HCT116 (cell line): ENCODE measurements around the gene GNAT2. TPM values are rescaled to one million over a fixed set of nuclear protein-coding genes. Genes with fewer than 3 reads are reported as not detected.

ENCODE experiments used
- ATAC-seq: fragments of 200-7000 bp; cut with Tn5 transposase; 2 replicates; pipeline ENCODE4 v1.9.1; 2020; ENCODE audit warnings: mild to moderate bottlenecking, moderate library complexity
- BruUV-seq: library from RNA; stranded (reverse); fragments of 400-500 nt; replicated peaks from 2 replicates; lab custom pipeline; 2021; lab: Mats Ljungman, UMichigan
- CTCF ChIA-PET: fragments of 300-600 bp; sonication (Branson Sonifier 250); formaldehyde crosslinking; loops from one replicate; lab custom pipeline; 2021; ENCODE audit warnings: antibody characterized with exemption; lab: Charles Lee
- POLR2A ChIA-PET: fragments of 300-600, 350-600 bp; sonication (Branson Sonifier 250); formaldehyde crosslinking; loops from one replicate; lab custom pipeline; 2021; ENCODE audit warnings: antibody characterized with exemption; lab: Charles Lee
- RAD21 ChIA-PET, 2 experiments: fragments of 300-600 bp; sonication (Branson Sonifier 250); formaldehyde crosslinking; loops; one replicate each; lab custom pipeline; 2023; ENCODE audit warnings: low total read pairs in 2 of 2; ENCODE audit not compliant: uncharacterized antibody in 2 of 2, unreplicated experiment in 2 of 2, low non-redundant PET in 1 of 2; lab: Charles Lee
- DNase-seq: peaks from one replicate; pipeline ENCODE4 v3.0.0-alpha.2; 2010; ENCODE audit warnings: low read depth, low spot score
- H2AFZ ChIP-seq: fragments of 200-600 bp; shearing (Covaris generic), sonication (generic); 2 replicates; pipeline ENCODE4 v1.6.1; 2017; ENCODE audit warnings: low read depth, mixed run types, mixed read lengths, antibody characterized with exemption, low read length; ENCODE audit not compliant: poor library complexity, severe bottlenecking
- H3K27ac ChIP-seq: 2 replicates; pipeline ENCODE4 v1.5.1; 2012; ENCODE audit warnings: low read depth, low read length
- H3K27me3 ChIP-seq: fragments of 200-600 bp; sonication (generic); 2 replicates; pipeline ENCODE4 v1.6.1; 2016; ENCODE audit warnings: mixed run types, low read length, mixed read lengths; ENCODE audit not compliant: insufficient read depth
- H3K36me3 ChIP-seq, 2 experiments: fragments of 200-500 bp in 1 of 2; fragments of 200-600 bp in 1 of 2; sonication (Bioruptor generic) in 1 of 2; sonication (generic) in 1 of 2; 2 replicates each; pipeline versions ENCODE4 v1.5.1 to v1.6.1; 2014 to 2016; ENCODE audit warnings: low read length in 2 of 2, inconsistent platforms in 1 of 2, mixed read lengths in 1 of 2, mixed run types in 1 of 2; ENCODE audit not compliant: insufficient read depth in 2 of 2, control insufficient read depth in 1 of 2
- H3K4me1 ChIP-seq, 2 experiments: fragments of 200-600 bp in 1 of 2; sonication (generic) in 1 of 2; 2 replicates each; pipeline versions ENCODE4 v1.5.1 to v1.6.1; 2012 to 2017; ENCODE audit warnings: low read length in 2 of 2, inconsistent platforms in 1 of 2, mild to moderate bottlenecking in 1 of 2, mixed read lengths in 1 of 2, mixed run types in 1 of 2, moderate library complexity in 1 of 2; ENCODE audit not compliant: insufficient read depth in 2 of 2, control insufficient read depth in 1 of 2
- H3K4me2 ChIP-seq: fragments of 200-600 bp; sonication (generic); 2 replicates; pipeline ENCODE4 v1.6.1; 2017; ENCODE audit warnings: mixed run types, low read length, mixed read lengths
- H3K4me3 ChIP-seq, 2 experiments: fragments of 200-600 bp in 1 of 2; sonication (generic) in 1 of 2; replicated peaks in 1 of 2; 2 replicates each; pipeline ENCODE4 v1.5.1; 2011 to 2016; ENCODE audit warnings: low read length in 2 of 2, control low read depth in 1 of 2, low read depth in 1 of 2, mild to moderate bottlenecking in 1 of 2, mixed read lengths in 1 of 2, mixed run types in 1 of 2
- H3K79me2 ChIP-seq: fragments of 200-600 bp; sonication (generic); 2 replicates; pipeline ENCODE4 v1.6.1; 2017; ENCODE audit warnings: mild to moderate bottlenecking, mixed run types, low read length, moderate library complexity, mixed read lengths; ENCODE audit not compliant: insufficient read depth
- H3K9ac ChIP-seq: fragments of 200-600 bp; sonication (generic); 2 replicates; pipeline ENCODE4 v1.6.1; 2016; ENCODE audit warnings: low read length, mixed read lengths
- H3K9me2 ChIP-seq: fragments of 200-600 bp; sonication (generic), shearing (Covaris generic); 2 replicates; pipeline ENCODE4 v1.6.1; 2017; ENCODE audit warnings: mixed run types, mild to moderate bottlenecking, moderate library complexity; ENCODE audit not compliant: insufficient read depth
- H3K9me3 ChIP-seq, 2 experiments: fragments of 200-500 bp in 1 of 2; fragments of 200-600 bp in 1 of 2; sonication (Bioruptor generic) in 1 of 2; sonication (generic) in 1 of 2; 2 replicates each; pipeline ENCODE4 v1.6.1; 2014 to 2017; ENCODE audit warnings: low read length in 2 of 2, mixed read lengths in 2 of 2, inconsistent platforms in 1 of 2, low read depth in 1 of 2, mild to moderate bottlenecking in 1 of 2, mixed run types in 1 of 2, moderate library complexity in 1 of 2; ENCODE audit not compliant: control insufficient read depth in 1 of 2, insufficient read depth in 1 of 2
- H4K20me1 ChIP-seq: fragments of 200-600 bp; sonication (generic), shearing (Covaris generic); 2 replicates; pipeline ENCODE4 v1.6.1; 2017; ENCODE audit warnings: mixed run types, mild to moderate bottlenecking, moderate library complexity; ENCODE audit not compliant: insufficient read depth
- ATF3 ChIP-seq: IDR thresholded peaks from 2 replicates; pipeline ENCODE4 v1.6.1; 2012
- CBX3 ChIP-seq: IDR thresholded peaks from 2 replicates; pipeline ENCODE4 v1.6.1; 2012; ENCODE audit warnings: low read depth
- CTCF ChIP-seq, 3 experiments: fragments of 200-600 bp in 1 of 3; sonication (generic) in 1 of 3; IDR thresholded peaks in 2 of 3; conservative IDR thresholded peaks in 1 of 3; 2 replicates each; pipeline ENCODE4 v1.5.1; 2012 to 2017; ENCODE audit warnings: low read depth in 2 of 3, low read length in 2 of 3, antibody characterized with exemption in 1 of 3, borderline replicate concordance in 1 of 3, control low read depth in 1 of 3, mild to moderate bottlenecking in 1 of 3, mixed read lengths in 1 of 3, mixed run types in 1 of 3, moderate library complexity in 1 of 3; ENCODE audit not compliant: insufficient read depth in 1 of 3
- EGR1 ChIP-seq: IDR thresholded peaks from 2 replicates; pipeline ENCODE4 v1.6.1; 2012; ENCODE audit warnings: low read depth
- EZH2 ChIP-seq: fragments of 200-600 bp; sonication (generic); IDR thresholded peaks from 2 replicates; pipeline ENCODE4 v1.6.1; 2017; ENCODE audit warnings: antibody characterized with exemption, mixed run types
- EZH2phosphoT487 ChIP-seq: fragments of 200-600 bp; IDR thresholded peaks from 2 replicates; pipeline ENCODE4 v1.6.1; 2018; ENCODE audit warnings: antibody characterized with exemption, borderline replicate concordance
- FOSL1 ChIP-seq: IDR thresholded peaks from 2 replicates; pipeline ENCODE4 v1.6.1; 2012; ENCODE audit warnings: low read depth
- JUND ChIP-seq: IDR thresholded peaks from 2 replicates; pipeline ENCODE4 v1.6.1; 2012
- POLR2A ChIP-seq: IDR thresholded peaks from 2 replicates; pipeline ENCODE4 v1.7.0; 2011; ENCODE audit warnings: borderline replicate concordance; ENCODE audit not compliant: insufficient read depth, insufficient read length; ENCODE audit errors: extremely low read depth
- RAD21 ChIP-seq: IDR thresholded peaks from 2 replicates; pipeline ENCODE4 v1.6.1; 2012; ENCODE audit warnings: low read depth, mild to moderate bottlenecking
- SIN3A ChIP-seq: IDR thresholded peaks from 2 replicates; pipeline ENCODE4 v1.6.1; 2012; ENCODE audit warnings: low read depth
- SP1 ChIP-seq: IDR thresholded peaks from 2 replicates; pipeline ENCODE4 v1.6.1; 2012; ENCODE audit warnings: low read depth
- SRF ChIP-seq: IDR thresholded peaks from 2 replicates; pipeline ENCODE4 v1.6.1; 2012; ENCODE audit warnings: low read depth
- TCF7L2 ChIP-seq: IDR thresholded peaks from 2 replicates; pipeline ENCODE4 v1.7.0; 2011; ENCODE audit warnings: borderline replicate concordance, inconsistent platforms; ENCODE audit not compliant: insufficient read depth, insufficient read length; ENCODE audit errors: extremely low read depth
- YY1 ChIP-seq: IDR thresholded peaks from 2 replicates; pipeline ENCODE4 v1.6.1; 2011; ENCODE audit warnings: low read length, low read depth, moderate library complexity, mild to moderate bottlenecking; ENCODE audit not compliant: insufficient replicate concordance; ENCODE audit errors: extremely low read depth
- ZBTB33 ChIP-seq: IDR thresholded peaks from 2 replicates; pipeline ENCODE4 v1.6.1; 2011; ENCODE audit warnings: mild to moderate bottlenecking, low read length, moderate library complexity; ENCODE audit not compliant: insufficient replicate concordance; ENCODE audit errors: extremely low read depth
- ZFX ChIP-seq: fragments of 450-650 bp; IDR thresholded peaks from 2 replicates; pipeline ENCODE4 v1.6.1; 2017
- intact Hi-C: fragments of 100-400 bp; cut with micrococcal nuclease; formaldehyde crosslinking; loops from 2 replicates; pipeline ENCODE4 v1.10.0; 2022
- total RNA-seq: library from RNA; stranded (reverse); gene quantifications from one replicate; pipeline ENCODE4 v1.2.1, GENCODE V29; 2021; ENCODE audit not compliant: unreplicated experiment
- TF ChIP-seq, protein P1 (sequence below): IDR thresholded peaks from 2 replicates; pipeline ENCODE4 v1.6.1; 2012

The GNAT2 gene
- total RNA-seq, 1 experiment from 2014 or later = 0.76 TPM

DNA sequence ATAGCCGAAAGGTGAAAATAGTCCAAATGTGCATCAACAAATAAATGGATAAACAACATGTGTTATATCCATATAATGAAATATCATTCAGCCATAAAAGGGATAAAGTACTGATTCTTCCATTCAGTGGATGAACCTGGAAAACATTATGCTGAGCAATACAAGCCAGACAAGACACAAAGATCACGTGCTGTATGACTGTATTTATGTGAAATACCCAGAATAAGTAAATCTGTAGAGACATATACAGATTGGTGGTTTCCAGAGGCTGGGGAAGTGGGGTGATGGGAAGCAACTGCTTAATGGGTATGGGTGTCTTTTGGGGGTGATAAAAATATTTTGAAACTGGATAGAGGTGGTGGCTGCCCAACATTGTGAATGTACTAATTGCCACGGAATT is 23.2 kb upstream of the GNAT2 start (continued):
- TF ChIP-seq SIN3A (no peak), TCF7L2 (no peak), EGR1 (no peak), JUND (no peak)
- TF ChIP-seq, protein P1, sequence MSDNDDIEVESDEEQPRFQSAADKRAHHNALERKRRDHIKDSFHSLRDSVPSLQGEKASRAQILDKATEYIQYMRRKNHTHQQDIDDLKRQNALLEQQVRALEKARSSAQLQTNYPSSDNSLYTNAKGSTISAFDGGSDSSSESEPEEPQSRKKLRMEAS = no peak

DNA sequence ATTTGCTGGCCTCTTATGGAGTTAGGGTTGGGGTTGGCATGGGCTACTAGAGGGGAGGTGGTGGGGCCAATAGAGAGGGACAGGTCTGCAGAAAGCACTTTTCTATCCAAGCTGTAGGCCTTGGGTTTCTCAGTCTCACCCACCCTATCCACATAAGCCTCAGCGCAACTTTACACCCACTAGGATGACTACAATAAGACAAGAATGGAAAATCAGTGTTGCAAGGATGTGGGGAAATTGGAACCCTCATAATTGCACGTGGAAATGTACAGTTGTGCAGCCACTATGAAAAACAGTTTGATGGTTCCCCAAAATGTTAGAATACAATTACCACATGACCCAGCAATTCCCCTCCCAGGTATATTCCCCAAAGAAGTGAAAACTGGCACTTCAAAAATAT is 22.4 kb upstream of the GNAT2 start:
- H3K9ac ChIP-seq = no peak overlapping the region
- ChIA-PET CTCF (interaction anchor here (3.3 to 4.0 kb wide), 4 partner anchors 7 to 342 kb away, joined by 50 to 73 read pairs (median 58); partner anchors contain the start of gene AHCYL1), POLR2A (no interaction called here), RAD21 (interaction anchor here in 1 of 2 experiments (2.4 kb wide), 1 partner anchor 96 kb away, joined by 8 read pairs; no protein-coding TSS in a partner anchor)
- H3K79me2 ChIP-seq = no peaks in the 10 kb centered on the region
- no peak overlapping the region for H3K4me2 ChIP-seq
- no peaks in the 10 kb centered on the region for H4K20me1 ChIP-seq
- intact Hi-C loops = loop anchor here (2.0 kb wide), 1 partner anchor 95 kb away; no protein-coding TSS in a partner anchor
- no peaks in the 10 kb centered on the region for H3K9me3 ChIP-seq
- H3K36me3 ChIP-seq = no peaks in the 10 kb centered on the region
- H3K4me3 ChIP-seq = no peak overlapping the region
- H3K27ac ChIP-seq = no peak overlapping the region
- DNase-seq (no peak), ATAC-seq (no peak)
- TF ChIP-seq EZH2 (no peak), CTCF (IDR thresholded peaks at IDR 0.05 in 2 of 3, conservative IDR thresholded peaks at IDR 0.05 in 1 of 3; ENCODE audit: borderline replicate concordance in 1 of 3, insufficient read depth in 1 of 3, low read depth in 2 of 3, low read length in 2 of 3) (no peak), TCF7L2 (no peak), EGR1 (no peak), SRF (no peak), ZFX (no peak), ATF3 (no peak), SIN3A (no peak), ZBTB33 (no peak), JUND (no peak), EZH2phosphoT487 (no peak), YY1 (no peak), FOSL1 (no peak), POLR2A (no peak), SP1 (no peak), RAD21 (no peak), CBX3 (no peak)
- TF ChIP-seq, protein P1 = no peak
- BruUV-seq = no TSS peak
- no peaks in the 10 kb centered on the region for H3K27me3 ChIP-seq
- H3K9me2 ChIP-seq = no peaks in the 10 kb centered on the region
- H2AFZ ChIP-seq = no peak overlapping the region
- peaks cover 3 to 19% of the 10 kb centered on the region in 2 experiments for H3K4me1 ChIP-seq
